ENCODE results near the gene SLC41A3.

GRCh38 chr3:126126811-126127431, 43.0 kb upstream of the SLC41A3 start:
- TF ChIP-seq CTCF (conservative IDR thresholded peaks at IDR 0.05) (no peak), ZFX (IDR thresholded peaks at IDR 0.05) (no peak)

Data from C4-2B (cell line).